Smooth muscle cell (in vitro differentiated cells): ENCODE measurements around the gene DLG2. TPM values are rescaled to one million over a fixed set of nuclear protein-coding genes. Genes with fewer than 3 reads are reported as not detected.

Source experiments
- DNase-seq: peaks from one replicate; lab custom pipeline; 2025; ENCODE audit not compliant: unreplicated experiment; lab: John Stamatoyannopoulos, UW
- H2AFZ ChIP-seq: fragments of 200-600 bp; sonication (generic); 2 replicates; pipeline ENCODE4 v1.6.0; 2016; ENCODE audit warnings: antibody characterized with exemption, low read depth, mild to moderate bottlenecking
- H3F3A ChIP-seq: fragments of 200-600 bp; sonication (generic); 2 replicates; pipeline ENCODE4 v1.6.0; 2017; ENCODE audit warnings: antibody characterized with exemption, low read depth
- H3K27ac ChIP-seq: fragments of 200-600 bp; sonication (generic); 2 replicates; pipeline ENCODE4 v1.5.1; 2016; ENCODE audit warnings: low read depth, mild to moderate bottlenecking
- H3K27me3 ChIP-seq: fragments of 200-600 bp; sonication (generic); 2 replicates; pipeline ENCODE4 v1.6.1; 2016; ENCODE audit warnings: low read depth, mild to moderate bottlenecking
- H3K36me3 ChIP-seq: fragments of 200-600 bp; sonication (generic); 2 replicates; pipeline ENCODE4 v1.5.1; 2016; ENCODE audit warnings: low read depth
- H3K4me1 ChIP-seq: fragments of 200-600 bp; sonication (generic); 2 replicates; pipeline ENCODE4 v1.5.1; 2016; ENCODE audit warnings: low read depth
- H3K4me2 ChIP-seq: fragments of 200-600 bp; sonication (generic); 2 replicates; pipeline ENCODE4 v1.6.0; 2016; ENCODE audit warnings: mild to moderate bottlenecking
- H3K4me3 ChIP-seq: fragments of 200-600 bp; sonication (generic); 2 replicates; pipeline ENCODE4 v1.5.1; 2016; ENCODE audit warnings: mild to moderate bottlenecking
- H3K79me2 ChIP-seq: fragments of 200-600 bp; sonication (generic); 2 replicates; pipeline ENCODE4 v1.6.0; 2016; ENCODE audit warnings: low read depth, mild to moderate bottlenecking
- H3K9ac ChIP-seq: fragments of 200-600 bp; sonication (generic); 2 replicates; pipeline ENCODE4 v1.6.0; 2016; ENCODE audit warnings: low read depth
- H3K9me3 ChIP-seq: fragments of 200-600 bp; sonication (generic); replicated peaks from 2 replicates; pipeline ENCODE4 v1.5.1; 2016; ENCODE audit warnings: low read depth
- H4K20me1 ChIP-seq: fragments of 200-600 bp; sonication (generic); 2 replicates; pipeline ENCODE4 v1.6.0; 2016; ENCODE audit warnings: low read depth
- WGBS: methylation state at CpG from one replicate; pipeline ENCODE4 v1.1.7; 2016; ENCODE audit warnings: low lambda C conversion rate; 5-methylcytosine and 5-hydroxymethylcytosine counted together
- polyA plus RNA-seq: library from polyadenylated mRNA; unstranded; fragments of >200 nt; fragmentation: Nextera tagmentation; extraction: Ambion mirVana; gene quantifications from 2 replicates; pipeline ENCODE4 v1.2.1, GENCODE V29; 2016
- total RNA-seq: library from RNA; depleted of rRNA; stranded (reverse); fragments of >200 nt; gene quantifications from 2 replicates; pipeline ENCODE4 v1.2.3, GENCODE V29; 2014
- TF ChIP-seq, protein P1 (sequence below): fragments of 200-600 bp; sonication (generic); IDR thresholded peaks from 2 replicates; pipeline ENCODE4 v1.5.1; 2017; ENCODE audit warnings: borderline replicate concordance, mild to moderate bottlenecking, antibody characterized with exemption; ENCODE audit not compliant: insufficient read depth, poor library complexity, severe bottlenecking

The DLG2 gene
- total and polyA plus RNA-seq, 2 experiments from 2014 or later = 0.74 to 1.1 TPM

DNA sequence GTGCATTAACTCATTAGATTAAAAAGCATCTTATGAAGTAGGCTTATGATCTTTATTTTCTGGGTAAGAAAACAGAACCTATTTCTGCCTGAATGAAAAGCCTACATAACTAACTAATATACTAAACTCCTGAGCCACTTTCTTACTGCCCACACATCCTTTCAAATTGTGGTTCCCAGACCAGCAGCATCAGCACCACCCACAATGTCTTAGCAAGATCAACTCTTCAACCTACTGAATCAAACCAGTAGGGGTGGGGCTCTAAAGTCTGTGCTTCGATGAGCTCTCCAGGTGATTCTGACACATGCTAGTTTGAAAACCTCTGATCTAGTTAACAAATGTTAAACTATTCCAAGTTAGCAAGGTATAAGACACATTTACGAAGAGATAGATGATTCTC is 462.4 kb downstream of the DLG2 start:
- TF ChIP-seq, protein P1, sequence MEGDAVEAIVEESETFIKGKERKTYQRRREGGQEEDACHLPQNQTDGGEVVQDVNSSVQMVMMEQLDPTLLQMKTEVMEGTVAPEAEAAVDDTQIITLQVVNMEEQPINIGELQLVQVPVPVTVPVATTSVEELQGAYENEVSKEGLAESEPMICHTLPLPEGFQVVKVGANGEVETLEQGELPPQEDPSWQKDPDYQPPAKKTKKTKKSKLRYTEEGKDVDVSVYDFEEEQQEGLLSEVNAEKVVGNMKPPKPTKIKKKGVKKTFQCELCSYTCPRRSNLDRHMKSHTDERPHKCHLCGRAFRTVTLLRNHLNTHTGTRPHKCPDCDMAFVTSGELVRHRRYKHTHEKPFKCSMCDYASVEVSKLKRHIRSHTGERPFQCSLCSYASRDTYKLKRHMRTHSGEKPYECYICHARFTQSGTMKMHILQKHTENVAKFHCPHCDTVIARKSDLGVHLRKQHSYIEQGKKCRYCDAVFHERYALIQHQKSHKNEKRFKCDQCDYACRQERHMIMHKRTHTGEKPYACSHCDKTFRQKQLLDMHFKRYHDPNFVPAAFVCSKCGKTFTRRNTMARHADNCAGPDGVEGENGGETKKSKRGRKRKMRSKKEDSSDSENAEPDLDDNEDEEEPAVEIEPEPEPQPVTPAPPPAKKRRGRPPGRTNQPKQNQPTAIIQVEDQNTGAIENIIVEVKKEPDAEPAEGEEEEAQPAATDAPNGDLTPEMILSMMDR = no peak
- H3K79me2 ChIP-seq = no peaks in the 10 kb centered on the region
- H2AFZ ChIP-seq = no peak overlapping the region
- 77% methylated on average over 2 of the region's 2 CpGs for WGBS
- no peaks in the 10 kb centered on the region for H4K20me1 ChIP-seq
- H3K4me3 ChIP-seq = no peak overlapping the region
- H3K9me3 ChIP-seq = no peaks in the 10 kb centered on the region
- H3K27me3 ChIP-seq = no peaks in the 10 kb centered on the region
- H3K36me3 ChIP-seq = no peaks in the 10 kb centered on the region
- no peak overlapping the region for H3K9ac ChIP-seq
- no peak overlapping the region for H3K4me2 ChIP-seq
- no peak overlapping the region for H3K27ac ChIP-seq
- DNase-seq = no peak
- peaks cover 4% of the 10 kb centered on the region for H3F3A ChIP-seq
- H3K4me1 ChIP-seq = peaks cover 9% of the 10 kb centered on the region

DNA sequence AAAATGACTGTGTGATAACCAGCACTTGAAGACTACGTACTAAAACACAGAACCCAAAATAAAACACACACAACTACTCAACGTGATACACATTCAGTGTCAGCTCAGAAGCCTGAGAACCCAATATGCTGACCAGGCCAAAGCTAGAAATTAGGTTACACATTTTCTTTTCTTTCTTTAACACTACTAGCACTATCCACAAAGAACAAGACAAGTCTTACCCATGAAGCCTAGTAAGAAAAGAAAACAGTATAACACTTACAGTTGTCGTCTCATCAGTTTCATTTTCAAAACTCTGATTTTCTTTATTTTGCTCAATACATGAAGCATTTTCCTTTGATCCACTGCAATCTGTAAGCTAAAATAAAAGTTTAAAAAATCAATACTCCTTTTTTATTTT is 472.9 kb downstream of the DLG2 start:
- no peaks in the 10 kb centered on the region for H3K9me3 ChIP-seq
- WGBS = 72% methylated on average over 3 of the region's 3 CpGs
- no peaks in the 10 kb centered on the region for H3F3A ChIP-seq
- H3K9ac ChIP-seq = no peak overlapping the region
- no peaks in the 10 kb centered on the region for H3K79me2 ChIP-seq
- H4K20me1 ChIP-seq = no peaks in the 10 kb centered on the region
- no peaks in the 10 kb centered on the region for H3K27me3 ChIP-seq
- no peaks in the 10 kb centered on the region for H3K4me1 ChIP-seq
- DNase-seq = no peak
- H3K4me2 ChIP-seq = no peak overlapping the region
- TF ChIP-seq, protein P1 = no peak
- H3K36me3 ChIP-seq = no peaks in the 10 kb centered on the region
- no peak overlapping the region for H3K27ac ChIP-seq
- no peak overlapping the region for H2AFZ ChIP-seq
- no peak overlapping the region for H3K4me3 ChIP-seq

DNA sequence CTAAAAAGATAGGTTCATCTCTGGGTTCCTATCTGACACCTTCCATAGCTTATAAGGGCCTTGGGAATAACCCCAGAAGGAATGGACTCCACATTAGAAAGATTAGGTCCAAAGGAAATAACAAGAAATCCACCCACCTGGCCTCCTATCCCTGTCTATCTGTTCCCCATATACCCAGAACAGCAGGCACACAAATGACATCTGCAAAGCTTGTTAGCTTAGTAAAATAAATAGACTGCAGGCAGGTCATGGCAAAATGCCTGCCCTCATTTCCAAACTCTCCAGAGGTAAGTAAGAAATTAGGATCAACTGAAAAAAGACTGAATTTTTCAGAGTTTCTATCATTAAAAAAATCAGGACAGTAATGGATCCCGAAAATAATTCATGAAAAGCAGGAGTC is 489.5 kb downstream of the DLG2 start:
- H3K27me3 ChIP-seq = no peaks in the 10 kb centered on the region
- H3K79me2 ChIP-seq = no peaks in the 10 kb centered on the region
- H3K27ac ChIP-seq = no peak overlapping the region
- no peaks in the 10 kb centered on the region for H3K9me3 ChIP-seq
- H3K4me2 ChIP-seq = no peak overlapping the region
- H2AFZ ChIP-seq = no peak overlapping the region
- no peak overlapping the region for H3K4me3 ChIP-seq
- H4K20me1 ChIP-seq = no peaks in the 10 kb centered on the region
- DNase-seq = no peak
- no peak overlapping the region for H3K9ac ChIP-seq
- peaks cover 10% of the 10 kb centered on the region for H3K4me1 ChIP-seq
- TF ChIP-seq, protein P1 = no peak
- WGBS = 94% methylated on average over 1 of the region's 1 CpG
- H3F3A ChIP-seq = no peaks in the 10 kb centered on the region
- H3K36me3 ChIP-seq = no peaks in the 10 kb centered on the region

DNA sequence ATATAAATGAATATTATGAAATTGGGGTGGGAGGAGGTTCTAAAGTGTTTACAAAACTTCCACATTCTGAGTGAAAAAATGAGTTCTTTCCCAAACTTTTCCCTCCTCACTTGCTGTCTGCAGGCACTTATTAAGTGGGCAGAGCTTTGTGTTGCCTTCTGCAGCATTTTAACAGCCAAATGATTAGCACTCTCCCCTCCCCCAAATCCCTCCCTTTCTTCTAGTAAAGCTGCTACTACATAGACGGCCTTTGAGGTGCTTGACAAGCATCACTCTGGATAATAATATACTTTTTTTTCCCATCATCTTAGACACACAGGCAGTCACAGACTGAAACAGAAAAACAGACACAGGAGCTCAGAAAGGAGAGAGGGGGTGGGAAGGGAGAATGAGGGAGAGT is 493.5 kb downstream of the DLG2 start:
- H3K4me1 ChIP-seq = peaks cover 17% of the 10 kb centered on the region
- H3F3A ChIP-seq = no peaks in the 10 kb centered on the region
- H3K79me2 ChIP-seq = no peaks in the 10 kb centered on the region
- no peaks in the 10 kb centered on the region for H3K9me3 ChIP-seq
- H3K27ac ChIP-seq = no peak overlapping the region
- no peak overlapping the region for H3K4me3 ChIP-seq
- no peak overlapping the region for H3K4me2 ChIP-seq
- 26% methylated on average over 1 of the region's 1 CpG for WGBS
- no peak for DNase-seq
- no peaks in the 10 kb centered on the region for H3K27me3 ChIP-seq
- H3K9ac ChIP-seq = no peak overlapping the region
- TF ChIP-seq, protein P1 = no peak
- H2AFZ ChIP-seq = no peak overlapping the region
- no peaks in the 10 kb centered on the region for H3K36me3 ChIP-seq
- H4K20me1 ChIP-seq = no peaks in the 10 kb centered on the region
